Rectal smooth muscle tissue (tissue), 1 donor: ENCODE measurements around the gene LILRB3.
"Not testable (repeated sequence)": the region's sequence is repeated elsewhere in the genome, so short reads cannot be mapped to it uniquely, and the experiment has no call there.

Source experiments
- H3K27ac ChIP-seq: one replicate; pipeline ENCODE4 v1.7.0; 2013; ENCODE audit warnings: low read depth, low read length, inconsistent platforms
- H3K27me3 ChIP-seq: one replicate; pipeline ENCODE4 v1.7.0; 2013; ENCODE audit warnings: low read length; ENCODE audit not compliant: control insufficient read depth, insufficient read depth
- H3K36me3 ChIP-seq: one replicate; pipeline ENCODE4 v1.7.0; 2013; ENCODE audit warnings: low read length; ENCODE audit not compliant: control insufficient read depth, insufficient read depth
- H3K4me1 ChIP-seq: one replicate; pipeline ENCODE4 v1.7.0; 2013; ENCODE audit warnings: low read length; ENCODE audit not compliant: control insufficient read depth, insufficient read depth
- H3K4me3 ChIP-seq: one replicate; pipeline ENCODE4 v1.7.0; 2013; ENCODE audit warnings: low read length
- H3K9ac ChIP-seq: one replicate; pipeline ENCODE4 v1.7.0; 2013; ENCODE audit warnings: low read length

Gene LILRB3

DNA sequence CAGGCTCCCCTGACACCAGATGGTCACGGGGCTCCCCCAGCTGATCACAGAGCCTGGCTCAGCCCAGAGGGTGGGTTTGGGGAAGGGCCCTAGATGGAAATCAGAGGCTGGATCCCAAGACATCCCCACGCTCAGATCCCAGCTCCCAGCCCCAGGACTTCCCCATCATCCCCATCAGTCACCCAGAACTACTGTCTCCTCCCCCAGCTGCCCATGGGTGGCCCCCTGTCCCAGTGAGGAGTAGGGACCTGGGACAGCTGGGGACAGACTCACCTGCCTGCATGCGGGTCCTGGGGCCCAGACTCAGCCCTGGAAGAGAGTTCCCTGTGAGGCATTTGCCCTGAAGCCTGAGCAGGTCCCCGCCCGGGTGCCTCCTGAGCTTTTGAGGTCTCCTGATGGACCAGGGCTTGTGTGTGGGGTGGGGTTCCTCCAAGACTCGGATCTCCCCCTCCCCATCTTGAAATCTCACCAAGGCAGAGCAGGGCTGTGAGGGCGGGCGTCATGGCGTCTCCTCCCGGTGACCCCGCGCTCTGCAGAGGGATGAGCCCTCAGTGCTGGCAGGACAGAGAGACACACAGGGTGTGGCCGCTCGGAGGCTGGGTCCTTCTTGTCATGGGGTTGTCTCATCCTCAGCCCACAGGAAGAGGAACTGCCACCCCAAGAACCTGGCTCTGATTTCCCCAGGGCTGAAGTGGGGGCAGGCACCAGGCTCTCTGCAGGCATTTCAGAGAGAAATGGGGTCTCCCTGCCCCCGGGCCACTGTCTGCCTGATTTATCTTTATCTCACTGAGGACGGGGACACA lies at the start of gene LILRB3:
TSS of gene LILRB3 (minus strand) at position 534 of the 803 bp plus-strand sequence. CDS start at position 503, 31 bp downstream.
- not testable (repeated sequence) for H3K4me1 ChIP-seq, H3K36me3 ChIP-seq, H3K9ac ChIP-seq, H3K27ac ChIP-seq, H3K4me3 ChIP-seq, H3K27me3 ChIP-seq

DNA sequence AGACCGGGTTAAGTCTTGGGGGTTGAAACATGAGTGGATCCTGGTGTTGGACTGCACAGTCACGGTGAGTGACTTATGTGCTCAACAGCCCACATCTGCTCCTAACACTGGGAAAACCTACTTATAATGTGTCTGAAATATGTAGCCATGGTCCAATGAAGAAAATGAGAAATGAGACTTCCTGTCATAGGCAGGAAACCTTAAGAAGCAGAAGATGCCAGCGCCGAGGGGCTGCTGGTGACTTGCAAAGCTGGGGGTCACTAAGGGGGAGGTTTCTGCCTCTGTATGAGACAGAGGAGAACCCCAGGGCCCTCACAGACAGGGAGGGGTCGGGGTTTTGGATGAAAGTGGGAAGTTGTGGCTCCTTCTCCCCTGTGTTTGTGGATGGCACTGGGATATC lies 49.4 kb upstream of the LILRB3 start:
- not testable (repeated sequence) for H3K4me3 ChIP-seq, H3K36me3 ChIP-seq, H3K4me1 ChIP-seq, H3K9ac ChIP-seq, H3K27me3 ChIP-seq, H3K27ac ChIP-seq

DNA sequence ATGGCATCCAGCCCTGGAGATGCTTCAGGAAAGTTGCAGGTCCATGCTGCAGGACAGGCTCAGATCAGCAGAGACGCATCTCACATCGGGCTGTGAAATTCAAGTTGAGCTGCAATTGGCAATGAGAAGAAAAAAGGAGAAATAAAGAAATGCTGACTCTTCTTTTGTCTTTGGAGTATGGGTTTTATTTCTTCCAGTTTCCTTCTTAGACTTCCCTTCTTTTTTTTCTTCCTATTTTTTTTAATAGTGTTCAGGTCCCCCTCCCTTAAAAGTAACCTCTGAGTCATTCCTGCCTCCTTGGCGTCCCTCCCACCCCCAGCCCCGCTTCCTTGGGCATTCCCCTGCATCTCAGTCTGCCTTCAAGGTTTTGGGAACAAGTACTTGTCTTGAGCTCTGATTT lies 48.8 kb upstream of the LILRB3 start:
- not testable (repeated sequence) for H3K27ac ChIP-seq, H3K27me3 ChIP-seq, H3K4me3 ChIP-seq

DNA sequence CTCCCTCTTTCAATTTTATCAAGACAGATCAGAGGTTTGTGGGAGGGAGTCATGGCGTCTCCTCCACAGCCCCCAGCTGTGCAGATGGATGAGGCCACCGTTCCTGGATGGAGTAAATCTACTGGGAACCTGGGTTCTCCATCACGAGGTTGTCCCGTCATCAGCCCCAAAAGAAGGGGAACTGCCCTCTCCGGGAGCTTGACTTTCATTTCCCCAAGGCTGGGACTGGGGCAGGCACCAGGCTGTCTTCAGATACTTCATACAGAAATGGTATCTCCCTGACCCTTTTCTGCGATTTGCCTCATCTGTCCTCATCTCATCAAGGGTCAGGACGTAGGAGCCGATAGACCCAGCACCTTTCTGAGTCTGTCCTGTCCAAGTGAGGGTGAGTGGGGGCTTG lies 48.3 kb upstream of the LILRB3 start:
- no peak overlapping the region for H3K9ac ChIP-seq
- H3K27me3 ChIP-seq: no peaks in the 10 kb centered on the region
- no peak overlapping the region for H3K4me3 ChIP-seq
- H3K36me3 ChIP-seq: no peaks in the 10 kb centered on the region
- no peak overlapping the region for H3K27ac ChIP-seq
- H3K4me1 ChIP-seq: no peaks in the 10 kb centered on the region

More for the DNA sequence above, 48.8 kb upstream of the LILRB3 start:
- H3K36me3 ChIP-seq, H3K4me1 ChIP-seq, H3K9ac ChIP-seq: not testable (repeated sequence)

DNA sequence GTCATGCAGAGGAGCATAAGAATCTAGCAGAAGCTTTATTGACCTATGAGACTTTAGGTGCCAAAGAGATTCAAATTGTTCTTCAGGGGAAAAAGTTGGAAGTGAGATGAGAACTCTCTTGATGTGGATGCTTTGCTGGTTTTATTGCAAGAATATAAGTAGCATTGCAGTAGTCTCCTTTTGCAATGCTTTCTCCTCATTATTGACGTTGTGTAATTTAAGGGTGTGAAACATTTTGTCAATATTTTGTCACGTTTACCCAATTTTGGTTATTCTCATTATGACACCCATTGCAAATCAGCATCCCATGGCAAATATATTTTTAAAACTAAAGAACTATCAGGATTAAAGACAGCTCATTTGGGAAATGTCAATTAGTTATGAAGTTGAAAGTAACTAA lies 46.1 kb upstream of the LILRB3 start:
- no peak overlapping the region for H3K9ac ChIP-seq
- no peak overlapping the region for H3K27ac ChIP-seq
- no peak overlapping the region for H3K4me3 ChIP-seq
- H3K4me1 ChIP-seq: no peaks in the 10 kb centered on the region
- no peaks in the 10 kb centered on the region for H3K27me3 ChIP-seq
- no peaks in the 10 kb centered on the region for H3K36me3 ChIP-seq

DNA sequence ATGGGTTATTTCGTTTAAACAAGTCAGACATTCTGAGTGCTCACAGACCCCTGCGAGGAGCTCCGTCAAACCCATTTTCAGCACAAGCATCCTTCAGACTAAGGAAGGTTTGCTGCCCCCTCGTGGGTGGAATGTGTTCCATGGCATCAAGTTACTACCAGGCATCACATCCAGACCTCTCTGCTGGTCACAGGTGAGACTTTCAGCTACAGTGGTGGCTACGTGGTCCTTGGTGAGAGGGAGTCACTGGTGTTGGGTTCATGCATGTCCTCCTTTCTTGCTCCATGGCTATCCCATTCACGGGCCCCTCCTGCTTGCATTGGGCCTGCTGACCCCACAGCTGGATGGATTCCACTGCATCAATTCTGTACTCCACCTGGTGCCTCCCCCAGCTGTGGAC lies 43.3 kb upstream of the LILRB3 start:
- H3K27ac ChIP-seq: no peak overlapping the region
- H3K27me3 ChIP-seq: no peaks in the 10 kb centered on the region
- H3K4me3 ChIP-seq: no peak overlapping the region
- H3K9ac ChIP-seq: no peak overlapping the region
- H3K4me1 ChIP-seq: no peaks in the 10 kb centered on the region
- no peaks in the 10 kb centered on the region for H3K36me3 ChIP-seq

DNA sequence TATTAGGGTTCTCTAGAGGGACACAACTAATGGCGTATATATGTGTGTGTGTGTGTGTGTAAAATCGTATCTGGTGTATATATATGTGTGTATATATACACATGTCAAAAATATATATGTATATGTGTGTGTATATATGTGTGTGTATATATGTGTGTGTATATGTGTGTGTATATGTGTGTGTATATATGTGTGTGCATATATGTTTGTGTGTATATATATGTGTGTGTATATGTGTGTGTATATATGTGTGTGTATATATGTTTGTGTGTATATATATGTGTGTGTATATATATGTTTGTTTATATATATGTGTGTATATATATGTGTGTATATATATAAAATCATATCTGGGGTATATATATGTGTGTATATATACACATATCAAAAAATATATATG lies 39.7 kb upstream of the LILRB3 start:
- no peaks in the 10 kb centered on the region for H3K36me3 ChIP-seq
- H3K4me3 ChIP-seq: no peak overlapping the region
- no peak overlapping the region for H3K27ac ChIP-seq
- no peaks in the 10 kb centered on the region for H3K27me3 ChIP-seq
- H3K4me1 ChIP-seq: no peaks in the 10 kb centered on the region
- no peak overlapping the region for H3K9ac ChIP-seq

DNA sequence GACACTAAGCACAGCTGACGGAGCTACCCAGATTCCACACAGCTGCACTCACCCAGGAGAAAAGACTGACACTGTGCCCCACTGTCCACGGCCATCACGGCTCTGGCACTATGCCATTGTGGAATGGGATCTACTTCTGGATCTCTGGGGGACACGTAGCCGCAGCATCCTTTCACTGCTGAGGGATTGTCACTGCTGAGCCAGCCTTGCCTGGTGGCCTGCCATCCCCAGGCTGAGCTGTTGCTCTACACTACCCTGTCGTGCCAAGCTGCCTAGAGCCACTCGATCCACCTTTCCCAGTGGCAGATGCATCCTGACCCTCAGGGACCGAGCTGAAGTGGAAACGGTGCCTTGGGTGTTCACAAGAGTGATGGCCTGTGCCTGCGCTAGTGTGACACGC lies 39.3 kb upstream of the LILRB3 start:
- Histone ChIP-seq H3K4me3 (no peak overlapping the region), H3K4me1 (no peaks in the 10 kb centered on the region), H3K27ac (no peak overlapping the region), H3K36me3 (no peaks in the 10 kb centered on the region), H3K27me3 (no peaks in the 10 kb centered on the region), H3K9ac (no peak overlapping the region)

DNA sequence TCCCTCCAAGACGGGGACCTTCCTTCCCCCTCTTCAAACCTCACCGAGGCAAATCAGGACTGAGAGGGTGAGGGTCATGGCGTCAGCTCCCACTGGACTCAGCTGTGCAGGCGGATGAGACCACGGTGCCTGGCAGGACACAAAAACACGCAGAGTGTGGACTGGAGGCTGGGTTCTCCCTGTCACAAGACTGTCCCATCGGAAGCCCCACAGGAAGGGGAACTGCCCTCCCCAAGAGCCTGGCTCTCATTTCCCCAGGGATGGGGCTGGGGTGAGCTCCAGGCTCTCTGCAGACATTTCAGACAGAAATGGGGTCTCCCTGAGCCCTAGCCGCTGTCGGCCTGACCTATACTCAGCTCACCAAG lies 34.3 kb upstream of the LILRB3 start, which contains the start of gene LILRB5:
TSS of gene LILRB5 (minus strand) at position 158 of the 365 bp plus-strand sequence. CDS start at position 78, 80 bp downstream.
- no peak within 1 kb of the TSS for H3K27ac ChIP-seq
- H3K27me3 ChIP-seq: peaks cover 4% of the 10 kb centered on the region

DNA sequence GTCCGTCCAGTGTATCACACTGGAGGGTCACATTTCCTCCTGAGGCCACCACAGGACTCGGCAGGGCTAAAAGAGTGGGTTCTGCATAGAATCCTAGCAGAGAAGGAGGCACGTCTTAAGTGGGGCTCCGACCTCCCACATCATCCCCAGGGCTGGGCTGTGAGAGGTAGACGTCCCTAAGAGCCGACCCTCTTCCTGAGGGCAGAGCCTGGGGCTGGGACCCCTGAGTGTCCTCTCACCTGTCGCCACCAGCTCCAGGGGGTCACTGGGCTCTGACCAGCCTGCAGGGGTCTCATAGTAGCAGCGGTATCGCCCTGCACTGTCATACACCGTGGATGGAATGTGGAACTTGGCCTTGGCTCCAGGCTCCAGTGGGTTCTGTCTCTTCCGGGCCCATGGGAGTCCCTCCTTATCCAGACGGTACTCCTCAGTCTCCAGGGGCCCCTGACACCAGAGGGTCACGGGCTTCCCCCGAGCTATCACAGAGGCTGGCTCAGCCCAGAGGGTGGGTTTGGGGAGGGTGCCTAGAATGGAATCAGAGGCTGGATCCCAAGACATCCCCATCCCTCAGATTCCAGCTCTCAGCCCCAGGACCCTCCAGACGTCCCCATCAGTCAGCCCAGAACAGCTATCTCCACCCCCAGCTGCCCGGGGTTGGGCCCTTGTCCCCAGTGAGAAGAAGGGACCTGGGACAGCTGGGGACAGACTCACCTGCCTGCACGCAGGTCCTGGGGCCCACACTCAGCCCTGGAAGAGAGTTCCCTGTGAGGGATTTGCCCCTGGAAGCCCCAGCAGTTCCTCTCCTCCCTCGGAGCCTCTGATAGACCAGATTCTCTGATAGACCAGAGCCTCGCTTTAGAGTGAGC lies 33.7 kb upstream of the LILRB3 start:
- no peak overlapping the region for H3K27ac ChIP-seq
- H3K36me3 ChIP-seq: no peaks in the 10 kb centered on the region
- H3K4me1 ChIP-seq: no peaks in the 10 kb centered on the region
- peaks cover 4% of the 10 kb centered on the region for H3K27me3 ChIP-seq
- no peak overlapping the region for H3K9ac ChIP-seq
- H3K4me3 ChIP-seq: peak overlapping the region; percentile 27

More for the DNA sequence above, 34.3 kb upstream of the LILRB3 start, which contains the start of gene LILRB5:
- H3K9ac ChIP-seq: no peak within 1 kb of the TSS
- peak within 1 kb of the TSS; percentile 27 for H3K4me3 ChIP-seq
- no peaks in the 10 kb centered on the region for H3K4me1 ChIP-seq
- no peaks in the 10 kb centered on the region for H3K36me3 ChIP-seq

DNA sequence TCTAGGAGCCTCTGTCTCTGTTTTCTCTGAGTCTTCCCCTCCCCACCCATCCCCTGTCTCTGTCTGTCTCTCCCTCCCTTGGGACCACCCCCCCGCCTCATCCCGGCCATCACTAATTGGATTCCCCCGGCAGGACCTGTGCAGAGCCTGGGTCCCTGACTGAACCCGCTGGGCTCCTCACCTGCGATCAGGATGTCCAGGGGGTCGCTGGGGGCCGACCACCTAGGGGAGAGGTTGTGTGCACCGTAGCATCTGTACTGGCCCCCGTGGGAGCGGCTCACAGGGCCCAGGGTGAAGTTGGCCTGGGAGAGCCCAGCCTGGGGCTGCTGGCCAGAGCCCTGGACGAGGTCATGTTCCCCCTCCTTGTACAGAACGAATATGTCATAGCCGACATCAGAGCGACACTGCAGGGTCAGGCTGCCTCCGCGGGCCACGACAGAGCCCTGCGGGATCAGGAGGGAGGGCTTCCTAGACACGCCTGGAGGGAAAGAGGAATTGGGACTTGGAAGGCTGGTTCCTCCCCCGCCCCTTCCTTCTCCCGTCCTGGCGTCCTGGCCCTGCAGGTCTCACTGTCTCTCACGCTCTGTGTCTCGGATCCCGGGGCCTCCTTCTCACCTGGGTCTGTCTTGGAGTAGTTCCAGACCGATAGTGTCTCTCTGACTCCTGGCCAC lies 32.4 kb upstream of the LILRB3 start:
- H3K4me3 ChIP-seq: no peak overlapping the region
- no peaks in the 10 kb centered on the region for H3K4me1 ChIP-seq
- H3K27me3 ChIP-seq: peaks cover 4% of the 10 kb centered on the region
- no peak overlapping the region for H3K9ac ChIP-seq
- H3K36me3 ChIP-seq: no peaks in the 10 kb centered on the region
- no peak overlapping the region for H3K27ac ChIP-seq

DNA sequence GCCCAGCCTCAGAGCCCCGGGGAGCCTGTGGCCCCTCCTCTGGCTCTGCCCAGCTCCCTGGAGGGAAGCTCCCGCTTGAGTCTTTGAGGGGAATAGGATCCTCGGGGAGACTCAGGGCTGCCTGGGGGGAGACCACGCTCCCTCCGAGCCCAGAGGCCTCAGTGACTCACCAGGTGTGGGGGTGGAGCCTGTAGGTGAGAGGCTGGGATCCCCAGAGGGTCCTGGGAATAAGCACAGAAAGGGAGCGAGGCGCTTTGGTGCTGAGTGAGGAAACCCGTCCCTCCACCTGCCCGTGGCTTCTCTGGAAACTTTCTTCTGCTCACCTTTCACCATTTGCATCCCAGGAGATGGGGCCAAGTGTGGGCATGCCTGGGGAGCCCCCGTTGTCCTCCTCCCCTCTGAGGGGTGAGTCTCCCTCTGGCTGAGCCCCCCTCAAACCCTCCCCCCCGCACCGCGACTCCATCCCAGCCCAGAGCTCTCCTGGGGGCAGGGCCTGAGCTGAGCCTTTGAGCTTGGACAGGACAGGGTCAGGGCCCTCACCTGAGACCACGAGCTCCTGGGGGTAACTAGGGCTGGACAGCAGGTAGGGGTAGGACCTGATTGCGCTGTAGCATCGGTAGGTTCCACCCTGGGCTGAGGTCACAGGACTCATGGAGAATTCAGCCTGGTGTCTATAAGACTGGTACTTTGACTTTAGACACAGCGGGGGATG lies 31.5 kb upstream of the LILRB3 start:
- Histone ChIP-seq H3K9ac (no peak overlapping the region), H3K36me3 (no peaks in the 10 kb centered on the region), H3K27ac (no peak overlapping the region), H3K4me1 (no peaks in the 10 kb centered on the region), H3K4me3 (no peak overlapping the region), H3K27me3 (peaks cover 4% of the 10 kb centered on the region)
